SJSA1 (cell line): ENCODE measurements around the gene RALY. TPM values are rescaled to one million over a fixed set of nuclear protein-coding genes. Genes with fewer than 3 reads are reported as not detected.

Experiments
- DNase-seq, 2 experiments: peaks; one replicate each; pipeline ENCODE4 v3.0.0-alpha.2; 2015 to 2020; ENCODE audit warnings: low spot score in 2 of 2, low read depth in 1 of 2
- H3K27ac ChIP-seq: fragments of 250-450 bp; sonication (Bioruptor Pico); 2 replicates; pipeline ENCODE4 v1.5.1; 2020; ENCODE audit warnings: mild to moderate bottlenecking, moderate library complexity
- H3K27me3 ChIP-seq: fragments of 250-450 bp; sonication (Bioruptor Pico); replicated peaks from 2 replicates; pipeline ENCODE4 v1.5.1; 2020; ENCODE audit warnings: mild to moderate bottlenecking, moderate library complexity
- H3K36me3 ChIP-seq: fragments of 250-450 bp; sonication (Bioruptor Pico); 2 replicates; pipeline ENCODE4 v1.5.1; 2020; ENCODE audit warnings: mild to moderate bottlenecking
- H3K4me1 ChIP-seq: fragments of 250-450 bp; sonication (Bioruptor Pico); replicated peaks from 2 replicates; pipeline ENCODE4 v1.6.1; 2021; ENCODE audit warnings: mild to moderate bottlenecking
- H3K4me3 ChIP-seq: fragments of 250-450 bp; sonication (Bioruptor Pico); 2 replicates; pipeline ENCODE4 v1.5.1; 2020; ENCODE audit warnings: mild to moderate bottlenecking
- H3K9me3 ChIP-seq: fragments of 250-450 bp; sonication (Bioruptor Pico); replicated peaks from 2 replicates; pipeline ENCODE4 v1.5.1; 2020; ENCODE audit warnings: mild to moderate bottlenecking
- total RNA-seq: library from RNA; depleted of rRNA; stranded (reverse); fragments of >200 nt; shearing (Covaris generic); gene quantifications from 2 replicates; pipeline ENCODE4 v1.2.3, GENCODE V29; 2014

RALY gene
- total RNA-seq, 1 experiment from 2014 or later = 160 TPM

- H3K27ac ChIP-seq = no peak overlapping the region
- no peak for DNase-seq
- no peaks in the 10 kb centered on the region for H3K4me1 ChIP-seq
Measured at GRCh38 chr20:34037121-34037520, 43.4 kb downstream of the RALY start.

GRCh38 chr20:34037767-34038166 is 44.1 kb downstream of the RALY start:
- Histone ChIP-seq H3K4me1 (no peaks in the 10 kb centered on the region), H3K9me3 (no peaks in the 10 kb centered on the region), H3K27me3 (no peaks in the 10 kb centered on the region), H3K27ac (no peak overlapping the region), H3K36me3 (peaks cover 33% of the 10 kb centered on the region), H3K4me3 (no peak overlapping the region)
- no peak for DNase-seq

More at GRCh38 chr20:34037121-34037520, 43.4 kb downstream of the RALY start:
- Histone ChIP-seq H3K36me3 (peaks cover 40% of the 10 kb centered on the region), H3K4me3 (no peak overlapping the region), H3K9me3 (no peaks in the 10 kb centered on the region), H3K27me3 (no peaks in the 10 kb centered on the region)

- Histone ChIP-seq H3K27me3 (no peaks in the 10 kb centered on the region), H3K27ac (no peak overlapping the region), H3K4me3 (no peak overlapping the region), H3K9me3 (no peaks in the 10 kb centered on the region), H3K4me1 (no peaks in the 10 kb centered on the region), H3K36me3 (peaks cover 15% of the 10 kb centered on the region)
- no peak for DNase-seq
Measured at GRCh38 chr20:34040300-34040995, 46.7 kb downstream of the RALY start.

DNA sequence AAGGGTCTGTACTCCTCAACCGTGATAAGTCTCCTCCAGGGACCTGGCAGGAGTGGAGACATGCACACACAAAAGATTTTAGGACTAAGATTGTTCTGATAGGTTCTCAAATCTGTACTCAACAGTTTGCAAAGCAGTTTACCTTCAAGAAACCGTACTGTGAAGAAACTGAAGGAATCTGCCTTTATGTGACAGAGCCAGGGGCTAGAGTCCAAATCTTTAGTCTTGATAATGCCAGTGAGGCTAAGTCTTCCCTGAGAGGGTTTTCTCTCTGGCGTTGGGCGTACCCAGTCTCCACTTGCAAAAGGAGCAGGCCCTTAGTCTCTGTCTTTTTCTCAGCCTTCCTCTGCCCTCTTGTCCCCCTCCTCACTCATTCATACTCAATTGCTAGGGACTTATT is 47.5 kb downstream of the RALY start:
- Histone ChIP-seq H3K27ac (no peak overlapping the region), H3K4me3 (no peak overlapping the region), H3K4me1 (no peaks in the 10 kb centered on the region), H3K27me3 (no peaks in the 10 kb centered on the region), H3K9me3 (no peaks in the 10 kb centered on the region), H3K36me3 (peaks cover 20% of the 10 kb centered on the region)
- DNase-seq = no peak

- no peak overlapping the region for H3K4me3 ChIP-seq
- H3K27ac ChIP-seq = no peak overlapping the region
- H3K27me3 ChIP-seq = no peaks in the 10 kb centered on the region
- H3K9me3 ChIP-seq = no peaks in the 10 kb centered on the region
- DNase-seq = no peak
- peaks cover 23% of the 10 kb centered on the region for H3K36me3 ChIP-seq
- no peaks in the 10 kb centered on the region for H3K4me1 ChIP-seq
Measured at GRCh38 chr20:34042262-34042661, 48.6 kb downstream of the RALY start.

DNA sequence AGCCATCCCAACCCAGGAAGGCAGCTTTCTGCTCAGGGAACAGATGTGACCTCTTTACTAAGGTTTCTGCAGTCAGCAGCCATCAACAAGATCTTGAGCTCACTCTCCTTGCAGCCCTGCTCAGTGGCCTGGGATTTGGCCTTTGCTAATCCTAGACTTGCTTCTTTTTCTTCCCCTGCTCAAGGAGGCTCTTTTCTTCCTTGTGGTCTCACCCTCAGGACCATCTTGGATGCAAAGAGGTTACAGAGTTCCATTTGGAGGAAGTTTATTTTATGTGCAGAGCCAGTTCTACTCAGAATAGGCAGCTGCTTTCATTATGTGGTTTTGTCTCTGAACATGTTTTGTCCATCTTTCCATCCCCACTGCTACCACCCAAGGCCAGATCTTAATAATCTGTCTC is 49.3 kb downstream of the RALY start:
- Histone ChIP-seq H3K27ac (no peak overlapping the region), H3K36me3 (peaks cover 25% of the 10 kb centered on the region), H3K4me1 (no peaks in the 10 kb centered on the region), H3K4me3 (no peak overlapping the region), H3K9me3 (no peaks in the 10 kb centered on the region), H3K27me3 (no peaks in the 10 kb centered on the region)
- no peak for DNase-seq

- H3K9me3 ChIP-seq = no peaks in the 10 kb centered on the region
- no peak overlapping the region for H3K4me3 ChIP-seq
- H3K27me3 ChIP-seq = no peaks in the 10 kb centered on the region
- no peak overlapping the region for H3K27ac ChIP-seq
- no peaks in the 10 kb centered on the region for H3K4me1 ChIP-seq
- peaks cover 25% of the 10 kb centered on the region for H3K36me3 ChIP-seq
- no peak for DNase-seq
Measured at GRCh38 chr20:34045294-34045693, 51.6 kb downstream of the RALY start.

- no peaks in the 10 kb centered on the region for H3K4me1 ChIP-seq
- no peaks in the 10 kb centered on the region for H3K27me3 ChIP-seq
- H3K36me3 ChIP-seq = peaks cover 24% of the 10 kb centered on the region
- H3K9me3 ChIP-seq = no peaks in the 10 kb centered on the region
- DNase-seq = no peak
- H3K4me3 ChIP-seq = no peak overlapping the region
- H3K27ac ChIP-seq = no peak overlapping the region
Measured at GRCh38 chr20:34045930-34046725, 52.4 kb downstream of the RALY start.

DNA sequence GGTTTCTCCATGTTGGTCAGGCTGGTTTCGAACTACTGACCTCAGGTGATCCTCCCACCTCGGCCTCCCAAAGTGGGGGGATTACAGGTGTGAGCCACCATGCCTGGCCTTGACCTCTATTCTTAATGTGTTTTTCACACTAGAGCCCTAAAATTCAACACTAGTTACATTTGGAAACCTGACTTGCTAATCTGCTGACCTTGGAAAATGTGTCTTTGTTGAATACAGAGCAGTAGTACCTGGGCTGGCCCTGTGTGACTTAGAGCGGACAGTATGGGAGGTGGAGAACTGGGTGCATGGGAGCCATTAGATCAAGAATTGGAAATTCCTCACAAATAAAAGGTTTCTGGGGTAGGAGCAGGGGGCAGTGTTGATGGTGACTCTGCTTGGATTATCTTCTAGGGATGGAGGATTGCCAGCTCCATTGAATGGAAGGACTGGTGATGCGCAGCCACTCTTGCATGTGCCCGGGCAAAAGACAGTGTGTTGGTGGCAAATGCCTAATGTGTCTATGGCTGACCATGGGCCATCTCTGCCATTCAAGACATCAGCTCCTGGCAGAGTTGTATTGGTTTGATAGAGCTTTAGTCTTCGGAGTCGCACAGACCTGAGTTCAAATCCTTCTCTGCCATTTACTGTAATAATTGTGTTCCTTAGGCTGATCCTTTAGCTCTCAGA is 53.4 kb downstream of the RALY start:
- no peaks in the 10 kb centered on the region for H3K27me3 ChIP-seq
- H3K9me3 ChIP-seq = no peaks in the 10 kb centered on the region
- no peak overlapping the region for H3K4me3 ChIP-seq
- H3K36me3 ChIP-seq = peaks cover 18% of the 10 kb centered on the region
- H3K4me1 ChIP-seq = no peaks in the 10 kb centered on the region
- H3K27ac ChIP-seq = no peak overlapping the region
- no peak for DNase-seq

DNA sequence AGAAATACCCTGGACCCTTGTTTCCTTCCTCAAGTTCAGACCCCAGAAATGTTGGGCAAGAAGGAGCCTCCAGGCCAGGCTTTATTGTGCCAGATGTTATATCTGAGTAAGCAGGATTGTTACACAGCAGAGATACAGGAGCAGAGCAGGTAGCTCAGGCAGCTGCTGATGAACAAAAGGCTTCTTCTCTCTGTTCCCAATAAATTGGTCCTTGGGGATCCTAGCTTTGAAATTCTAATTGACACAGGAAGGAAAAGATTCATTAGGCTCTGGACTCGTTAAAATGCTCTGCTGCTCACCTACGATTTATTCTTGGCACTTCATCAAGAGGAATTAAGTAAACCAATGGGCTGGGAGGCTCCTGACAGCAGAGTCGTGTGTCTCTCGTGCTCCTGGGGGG is 54.2 kb downstream of the RALY start:
- no peak for DNase-seq
- Histone ChIP-seq H3K36me3 (peaks cover 18% of the 10 kb centered on the region), H3K4me1 (no peaks in the 10 kb centered on the region), H3K4me3 (no peak overlapping the region), H3K27ac (no peak overlapping the region), H3K9me3 (no peaks in the 10 kb centered on the region), H3K27me3 (no peaks in the 10 kb centered on the region)

DNA sequence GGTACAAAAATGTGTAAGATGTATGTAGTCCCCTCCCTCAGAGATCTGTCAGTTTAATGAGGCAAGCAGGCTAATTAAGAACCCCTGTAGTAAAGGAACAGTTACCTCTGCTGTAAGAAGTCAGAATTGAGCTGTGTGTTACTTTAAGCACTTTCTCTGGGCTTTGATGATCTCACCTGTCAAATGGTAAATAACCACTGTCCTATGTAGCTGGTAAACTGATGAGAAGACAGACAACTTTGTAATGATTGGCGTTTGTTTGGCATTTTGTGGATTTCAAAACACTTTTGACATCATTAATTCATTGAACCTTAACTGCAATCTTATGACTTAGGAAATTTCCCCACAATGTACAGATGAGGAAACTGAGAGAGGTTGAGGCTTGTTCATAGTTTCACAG is 55.7 kb downstream of the RALY start:
- DNase-seq = no peak
- Histone ChIP-seq H3K27me3 (no peaks in the 10 kb centered on the region), H3K36me3 (peaks cover 18% of the 10 kb centered on the region; the same call in 1 of the 2 replicates), H3K4me3 (no peak overlapping the region), H3K4me1 (no peaks in the 10 kb centered on the region), H3K27ac (no peak overlapping the region), H3K9me3 (no peaks in the 10 kb centered on the region)

DNA sequence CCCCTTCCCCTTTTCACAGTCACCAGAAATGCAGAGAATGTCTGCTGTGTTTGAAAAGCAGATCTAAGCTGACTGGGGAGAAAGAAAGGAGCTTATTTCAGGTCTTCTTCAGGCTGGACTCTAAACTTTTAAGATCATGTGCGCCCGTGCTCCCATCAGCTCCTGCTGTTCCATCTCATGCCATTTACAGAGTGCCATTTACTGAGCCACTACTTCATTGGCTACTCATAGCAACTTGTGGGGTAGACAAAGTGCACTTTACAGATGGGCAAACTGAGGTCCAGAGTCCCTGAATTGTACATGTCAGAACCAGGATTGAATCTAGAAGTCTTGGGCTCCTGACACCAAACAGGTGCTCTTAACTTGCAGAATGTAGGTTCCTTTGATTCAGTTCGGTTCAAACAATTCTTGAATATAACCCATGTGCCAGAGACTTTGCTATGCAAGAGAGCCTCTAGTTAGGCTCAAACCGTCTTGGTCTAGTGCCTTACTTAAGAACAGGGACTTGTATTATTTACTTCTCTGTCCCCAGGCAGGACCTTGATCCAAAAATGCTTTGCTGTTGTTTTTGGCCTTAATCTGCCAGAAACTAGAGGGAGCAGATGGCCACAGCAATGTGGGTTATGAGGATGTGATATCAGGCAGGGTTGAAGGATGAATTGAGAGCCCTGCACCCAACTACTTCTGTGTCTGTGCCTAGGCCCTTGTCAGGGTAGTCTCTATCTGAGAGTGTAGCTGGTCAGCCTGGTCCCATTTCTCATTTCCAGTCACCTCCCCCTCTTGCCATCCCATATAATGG is 56.4 kb downstream of the RALY start:
- H3K4me1 ChIP-seq = no peaks in the 10 kb centered on the region
- H3K36me3 ChIP-seq = peaks cover 16% of the 10 kb centered on the region; the same call in 1 of the 2 replicates
- H3K9me3 ChIP-seq = no peaks in the 10 kb centered on the region
- no peak overlapping the region for H3K27ac ChIP-seq
- no peaks in the 10 kb centered on the region for H3K27me3 ChIP-seq
- no peak for DNase-seq
- H3K4me3 ChIP-seq = no peak overlapping the region

DNA sequence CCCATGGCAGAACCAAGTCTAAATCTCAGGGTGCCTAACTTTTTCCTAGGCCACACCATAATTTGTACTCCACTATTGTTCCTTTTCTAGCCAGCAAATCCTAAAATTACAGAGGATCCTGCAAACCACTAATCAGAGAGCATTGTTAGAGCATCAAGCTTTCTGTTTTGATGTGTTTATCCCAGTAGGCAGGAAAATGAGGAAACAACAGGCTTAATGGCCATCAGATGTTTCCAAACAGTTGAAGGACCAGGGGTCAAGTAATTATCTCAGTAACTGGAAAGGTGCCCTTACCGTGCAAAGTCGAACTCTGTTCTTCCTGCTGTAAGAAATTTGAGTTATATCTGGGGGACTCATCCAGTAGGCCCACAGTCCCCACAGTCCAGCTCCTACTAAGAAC is 58.7 kb downstream of the RALY start:
- no peaks in the 10 kb centered on the region for H3K4me1 ChIP-seq

More for the DNA sequence above, 58.7 kb downstream of the RALY start:
- DNase-seq = no peak
- Histone ChIP-seq H3K4me3 (no peak overlapping the region), H3K27ac (no peak overlapping the region), H3K9me3 (no peaks in the 10 kb centered on the region), H3K36me3 (0 out of 2 replicates have a peak, but pooled peaks cover under 1% of the 10 kb centered on the region), H3K27me3 (no peaks in the 10 kb centered on the region)
